SK-N-SH (cell line): ENCODE data around the gene ZNF594. TPM values are rescaled to one million over a fixed set of nuclear protein-coding genes. Genes with fewer than 3 reads are reported as not detected.
"Not testable (repeated sequence)": the region's sequence is repeated elsewhere in the genome, so short reads cannot be mapped to it uniquely, and the experiment has no call there.

ENCODE experiments used
- CTCF ChIA-PET: fragments of 300-600, 350-600 bp; formaldehyde crosslinking; extraction: SDS; loops from one replicate; lab custom pipeline; 2021; lab: Yijun Ruan, JAX
- POLR2A ChIA-PET: fragments of 350-600 bp; sonication (Branson Sonifier 250); formaldehyde crosslinking; extraction: SDS; loops from one replicate; lab custom pipeline; 2020; ENCODE audit warnings: antibody characterized with exemption, inconsistent platforms; lab: Yijun Ruan, JAX
- DNase-seq: peaks from one replicate; pipeline ENCODE4 v3.0.0; 2012
- H2AFZ ChIP-seq: fragments of 200-600 bp; sonication (generic); 2 replicates; pipeline ENCODE4 v1.8.1; 2016; ENCODE audit warnings: antibody characterized with exemption, mild to moderate bottlenecking, low read depth
- H3F3A ChIP-seq: fragments of 200-600 bp; sonication (generic); replicated peaks from 2 replicates; pipeline ENCODE3; 2016; ENCODE audit warnings: antibody characterized with exemption, mild to moderate bottlenecking; ENCODE audit not compliant: insufficient read depth
- H3K27ac ChIP-seq, 2 experiments: fragments of 200-500 bp in 1 of 2; fragments of 200-600 bp in 1 of 2; sonication (Bioruptor generic) in 1 of 2; sonication (generic), shearing (Covaris generic) in 1 of 2; 2 replicates each; pipeline versions ENCODE4 v1.5.1 to v1.6.1; 2014 to 2016; ENCODE audit warnings: low read depth in 2 of 2, inconsistent platforms in 1 of 2, low read length in 1 of 2, mild to moderate bottlenecking in 1 of 2, mixed read lengths in 1 of 2
- H3K27me3 ChIP-seq: fragments of 200-600 bp; sonication (generic), shearing (Covaris generic); 2 replicates; pipeline ENCODE4 v1.6.1; 2016; ENCODE audit warnings: mixed run types; ENCODE audit not compliant: insufficient read depth
- H3K36me3 ChIP-seq, 2 experiments: fragments of 200-500 bp in 1 of 2; fragments of 200-600 bp in 1 of 2; sonication (Bioruptor generic) in 1 of 2; sonication (generic) in 1 of 2; replicated peaks in 1 of 2; 2 replicates each; pipeline versions ENCODE3 to v1.5.1; 2014 to 2016; ENCODE audit warnings: low read length in 1 of 2, mild to moderate bottlenecking in 1 of 2; ENCODE audit not compliant: insufficient read depth in 2 of 2, control insufficient read depth in 1 of 2
- H3K4me1 ChIP-seq, 2 experiments: fragments of 200-500 bp in 1 of 2; fragments of 200-600 bp in 1 of 2; sonication (Bioruptor generic) in 1 of 2; sonication (generic), shearing (Covaris generic) in 1 of 2; 2 replicates each; pipeline versions ENCODE4 v1.5.1 to v1.6.1; 2014 to 2016; ENCODE audit warnings: low read depth in 1 of 2, low read length in 1 of 2, mixed run types in 1 of 2; ENCODE audit not compliant: insufficient read depth in 2 of 2, control insufficient read depth in 1 of 2
- H3K4me2 ChIP-seq: fragments of 200-600 bp; sonication (generic), shearing (Covaris generic); 2 replicates; pipeline ENCODE4 v1.6.1; 2017; ENCODE audit warnings: mixed run types
- H3K4me3 ChIP-seq, 2 experiments: fragments of 200-500 bp in 1 of 2; fragments of 200-600 bp in 1 of 2; sonication (Bioruptor generic) in 1 of 2; sonication (generic), shearing (Covaris generic) in 1 of 2; 2 replicates each; pipeline versions ENCODE4 v1.5.1 to v1.8.1; 2014 to 2016; ENCODE audit warnings: low read depth in 2 of 2, inconsistent platforms in 1 of 2, low read length in 1 of 2, mild to moderate bottlenecking in 1 of 2, mixed read lengths in 1 of 2, moderate library complexity in 1 of 2
- H3K79me2 ChIP-seq: fragments of 200-600 bp; sonication (generic); 2 replicates; pipeline ENCODE4 v1.8.1; 2017; ENCODE audit warnings: mild to moderate bottlenecking; ENCODE audit not compliant: insufficient read depth
- H3K9ac ChIP-seq: fragments of 200-600 bp; sonication (generic); 2 replicates; pipeline ENCODE4 v1.6.1; 2017; ENCODE audit warnings: mixed run types
- H3K9me2 ChIP-seq: fragments of 200-600 bp; sonication (generic); 2 replicates; pipeline ENCODE4 v1.6.1; 2017; ENCODE audit warnings: mixed run types
- H3K9me3 ChIP-seq: fragments of 200-600 bp; sonication (generic); 2 replicates; pipeline ENCODE4 v1.6.1; 2017; ENCODE audit warnings: mixed run types, mild to moderate bottlenecking, moderate library complexity
- H4K20me1 ChIP-seq: fragments of 200-600 bp; sonication (generic); 2 replicates; pipeline ENCODE4 v1.6.1; 2017; ENCODE audit warnings: mild to moderate bottlenecking, mixed run types; ENCODE audit not compliant: insufficient read depth
- CTCF ChIP-seq: fragments of 200-600 bp; sonication (generic); IDR thresholded peaks from 2 replicates; pipeline ENCODE4 v1.6.1; 2017; ENCODE audit warnings: antibody characterized with exemption, mild to moderate bottlenecking, moderate library complexity
- EZH2phosphoT487 ChIP-seq: fragments of 200-600 bp; sonication (generic); IDR thresholded peaks from 2 replicates; pipeline ENCODE4 v1.6.1; 2017; ENCODE audit warnings: low read depth, mixed run types, mild to moderate bottlenecking, antibody characterized with exemption, moderate library complexity, borderline replicate concordance
- JUND ChIP-seq: IDR thresholded peaks from 2 replicates; pipeline ENCODE4 v1.4.0; 2012
- MAX ChIP-seq: IDR thresholded peaks from 2 replicates; pipeline ENCODE4 v1.4.0; 2012; ENCODE audit warnings: low read depth
- NRF1 ChIP-seq: IDR thresholded peaks from 2 replicates; pipeline ENCODE4 v1.6.1; 2012; ENCODE audit warnings: low read depth, mild to moderate bottlenecking, low read length
- POLR2AphosphoS5 ChIP-seq: IDR thresholded peaks from 2 replicates; pipeline ENCODE4 v1.6.1; 2012; ENCODE audit warnings: low read depth, low read length
- RAD21 ChIP-seq: IDR thresholded peaks from 2 replicates; pipeline ENCODE4 v1.6.1; 2012; ENCODE audit warnings: mild to moderate bottlenecking, low read length
- REST ChIP-seq: IDR thresholded peaks from 2 replicates; pipeline ENCODE4 v1.6.1; 2012; ENCODE audit warnings: mild to moderate bottlenecking, low read depth, low read length, moderate library complexity
- RFX5 ChIP-seq: IDR thresholded peaks from 2 replicates; pipeline ENCODE4 v1.6.1; 2012; ENCODE audit warnings: mild to moderate bottlenecking, improper control_type of control experiment, low read length
- RXRA ChIP-seq: IDR thresholded peaks from 2 replicates; pipeline ENCODE4 v1.4.0; 2012; ENCODE audit warnings: low read depth, mild to moderate bottlenecking, borderline replicate concordance
- SIN3A ChIP-seq: IDR thresholded peaks from 2 replicates; pipeline ENCODE4 v1.6.1; 2012; ENCODE audit warnings: low read depth, mild to moderate bottlenecking, low read length, moderate library complexity, borderline replicate concordance
- TAF1 ChIP-seq: IDR thresholded peaks from 2 replicates; pipeline ENCODE4 v1.6.1; 2012; ENCODE audit warnings: low read depth, mild to moderate bottlenecking, low read length, moderate library complexity, borderline replicate concordance
- TEAD4 ChIP-seq: IDR thresholded peaks from 2 replicates; pipeline ENCODE4 v1.4.0; 2012; ENCODE audit warnings: mild to moderate bottlenecking, borderline replicate concordance; ENCODE audit not compliant: insufficient read depth
- USF1 ChIP-seq: IDR thresholded peaks from 2 replicates; pipeline ENCODE4 v1.4.0; 2012; ENCODE audit warnings: low read depth, borderline replicate concordance
- USF2 ChIP-seq: fragments of 150-350 bp; IDR thresholded peaks from 2 replicates; pipeline ENCODE4 v1.6.1; 2017; ENCODE audit warnings: antibody characterized with exemption, low read length, low read depth, borderline replicate concordance
- YY1 ChIP-seq: IDR thresholded peaks from 2 replicates; pipeline ENCODE4 v1.4.0; 2012; ENCODE audit warnings: low read depth, mild to moderate bottlenecking
- WGBS: methylation state at CpG from one replicate; pipeline ENCODE4 v1.1.6; 2017; ENCODE audit warnings: low lambda C conversion rate; 5-methylcytosine and 5-hydroxymethylcytosine counted together
- polyA plus RNA-seq, 3 experiments: library from polyadenylated mRNA; depleted of rRNA; stranded (reverse); fragments of >200 nt; gene quantifications; 2 replicates each; pipeline ENCODE4 v1.2.3, GENCODE V29; 2012

ZNF594 gene
- polyA plus RNA-seq, 1 of the 3 experiments (the other 2 are of a cell fraction) = 2.8 TPM

GRCh38 chr17:5191541-5192417 is at the start of gene ZNF594 (continued):
- TF ChIP-seq USF2 = no peak
- TF ChIP-seq MAX = peak; percentile 75
- no peak for TF ChIP-seq RXRA
- TF ChIP-seq RFX5 = peak; percentile 62
- TF ChIP-seq TAF1 = peak; percentile 78
- TF ChIP-seq YY1 = peak; percentile 86
- TF ChIP-seq EZH2phosphoT487 = no peak
- TF ChIP-seq NRF1 = peak; percentile 63
- TF ChIP-seq JUND = no peak
- peak; percentile 69 for TF ChIP-seq CTCF
- peak; percentile 91 for TF ChIP-seq SIN3A
- TF ChIP-seq, all 33 proteins: peak for 14

- CTCF ChIA-PET = interaction anchor here (1.0 kb wide), 1 partner anchor 1428 kb away, joined by 3 read pairs; no protein-coding TSS in a partner anchor
- H3K9me3 ChIP-seq, H3K4me2 ChIP-seq, H3K9ac ChIP-seq, H3F3A ChIP-seq, POLR2A ChIA-PET, H3K4me3 ChIP-seq, H3K4me1 ChIP-seq, H3K79me2 ChIP-seq, H4K20me1 ChIP-seq, H3K27me3 ChIP-seq, H3K36me3 ChIP-seq, DNase-seq, H3K9me2 ChIP-seq, H3K27ac ChIP-seq, H2AFZ ChIP-seq: not testable (repeated sequence)
- WGBS = 58% methylated on average over 7 of the region's 7 CpGs
Measured at GRCh38 chr17:5239769-5240168, 48.1 kb upstream of the ZNF594 start.

- H3K36me3 ChIP-seq = no peaks in the 10 kb centered on the region
- CTCF ChIA-PET = interaction anchor here (3.7 kb wide), 1 partner anchor 11 kb away, joined by 14 read pairs; no protein-coding TSS in a partner anchor
- no peaks in the 10 kb centered on the region for H3F3A ChIP-seq
Measured at GRCh38 chr17:5238333-5238732, 46.7 kb upstream of the ZNF594 start.

More at GRCh38 chr17:5238333-5238732, 46.7 kb upstream of the ZNF594 start:
- no peak overlapping the region for H3K4me3 ChIP-seq
- no peaks in the 10 kb centered on the region for H3K4me1 ChIP-seq
- H3K9me3 ChIP-seq = no peaks in the 10 kb centered on the region
- H3K9ac ChIP-seq = no peak overlapping the region
- TF ChIP-seq JUND (no peak), RAD21 (no peak), NRF1 (no peak), REST (no peak), RFX5 (no peak), EZH2phosphoT487 (no peak), USF1 (no peak), TEAD4 (no peak), POLR2AphosphoS5 (no peak)
- H3K9me2 ChIP-seq = no peaks in the 10 kb centered on the region
- no peak overlapping the region for H2AFZ ChIP-seq
- POLR2A ChIA-PET = no interaction called here
- H3K27me3 ChIP-seq = no peaks in the 10 kb centered on the region
- no peak for DNase-seq
- 14% methylated on average over 4 of the region's 4 CpGs for WGBS
- no peaks in the 10 kb centered on the region for H4K20me1 ChIP-seq
- no peaks in the 10 kb centered on the region for H3K79me2 ChIP-seq
- H3K4me2 ChIP-seq = no peak overlapping the region
- H3K27ac ChIP-seq = no peak overlapping the region
